ENCODE data around the gene ATP13A4. TPM values are rescaled to one million over a fixed set of nuclear protein-coding genes. Genes with fewer than 3 reads are reported as not detected.
"Not testable (repeated sequence)": the region's sequence is repeated elsewhere in the genome, so short reads cannot be mapped to it uniquely, and the experiment has no call there.

ATP13A4 gene
- total RNA-seq, 1 donor from 2014 or later, result 6.8 TPM

DNA sequence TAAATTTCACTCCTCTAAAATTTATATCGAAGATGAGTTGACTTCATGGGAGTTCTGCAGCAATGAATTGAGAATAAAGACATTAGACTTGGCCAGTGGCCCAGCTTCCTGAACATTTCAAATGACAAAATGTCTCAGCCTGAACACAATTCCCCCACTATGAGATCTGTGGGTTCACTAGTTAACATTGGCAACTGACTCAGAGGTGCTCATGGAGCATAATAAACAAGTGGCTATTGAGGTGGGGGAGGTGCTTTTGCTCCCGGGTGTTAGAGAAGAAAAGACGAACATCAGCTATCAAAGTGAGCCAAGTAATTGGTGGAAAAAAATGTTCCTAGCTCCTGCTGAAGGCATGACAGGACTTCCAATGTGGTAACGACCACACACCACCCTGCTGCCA, 6.3 kb downstream of the ATP13A4 start:
- H3K27me3 Mint-ChIP-seq, result no peaks in the 10 kb centered on the region
- TF ChIP-seq, protein P1, sequence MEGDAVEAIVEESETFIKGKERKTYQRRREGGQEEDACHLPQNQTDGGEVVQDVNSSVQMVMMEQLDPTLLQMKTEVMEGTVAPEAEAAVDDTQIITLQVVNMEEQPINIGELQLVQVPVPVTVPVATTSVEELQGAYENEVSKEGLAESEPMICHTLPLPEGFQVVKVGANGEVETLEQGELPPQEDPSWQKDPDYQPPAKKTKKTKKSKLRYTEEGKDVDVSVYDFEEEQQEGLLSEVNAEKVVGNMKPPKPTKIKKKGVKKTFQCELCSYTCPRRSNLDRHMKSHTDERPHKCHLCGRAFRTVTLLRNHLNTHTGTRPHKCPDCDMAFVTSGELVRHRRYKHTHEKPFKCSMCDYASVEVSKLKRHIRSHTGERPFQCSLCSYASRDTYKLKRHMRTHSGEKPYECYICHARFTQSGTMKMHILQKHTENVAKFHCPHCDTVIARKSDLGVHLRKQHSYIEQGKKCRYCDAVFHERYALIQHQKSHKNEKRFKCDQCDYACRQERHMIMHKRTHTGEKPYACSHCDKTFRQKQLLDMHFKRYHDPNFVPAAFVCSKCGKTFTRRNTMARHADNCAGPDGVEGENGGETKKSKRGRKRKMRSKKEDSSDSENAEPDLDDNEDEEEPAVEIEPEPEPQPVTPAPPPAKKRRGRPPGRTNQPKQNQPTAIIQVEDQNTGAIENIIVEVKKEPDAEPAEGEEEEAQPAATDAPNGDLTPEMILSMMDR (IDR thresholded peaks at IDR 0.05; ENCODE audit: unreplicated experiment), result no peak
- no peak overlapping the region for H3K27ac Mint-ChIP-seq
- H3K4me3 Mint-ChIP-seq (ENCODE audit: low read depth), result no peak overlapping the region
- H3K4me1 Mint-ChIP-seq (ENCODE audit: low read depth), result peaks cover 11% of the 10 kb centered on the region
- peaks cover 16% of the 10 kb centered on the region for H3K36me3 Mint-ChIP-seq (ENCODE audit: insufficient read depth)
- no peak for DNase-seq (ENCODE audit: low spot score, unreplicated experiment)
- peaks cover 16% of the 10 kb centered on the region for H3K9me3 Mint-ChIP-seq (ENCODE audit: low read depth)

DNA sequence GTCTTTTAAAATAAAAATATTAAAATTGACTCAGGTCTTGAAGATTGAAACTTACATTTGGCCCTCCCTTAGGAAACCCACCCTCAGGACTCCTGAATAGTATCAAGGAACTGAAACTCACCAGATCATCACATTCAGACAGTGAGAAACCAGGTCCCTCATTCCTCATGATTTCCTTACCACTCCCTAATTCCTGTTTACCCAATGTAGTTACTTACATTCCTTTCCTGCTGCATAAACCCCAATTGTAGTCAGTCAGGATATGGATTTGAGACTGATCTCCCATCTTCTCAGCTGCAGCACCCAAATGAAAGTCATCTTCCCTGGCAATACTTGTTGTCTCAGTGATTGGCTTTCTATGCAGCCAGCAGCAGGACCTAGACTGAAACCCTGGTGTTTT, 8.6 kb downstream of the ATP13A4 start:
- H3K9me3 Mint-ChIP-seq (ENCODE audit: low read depth), result peaks cover 16% of the 10 kb centered on the region
- H3K36me3 Mint-ChIP-seq (ENCODE audit: insufficient read depth), result peaks cover 19% of the 10 kb centered on the region
- DNase-seq (ENCODE audit: low spot score, unreplicated experiment), result no peak
- no peak overlapping the region for H3K27ac Mint-ChIP-seq
- no peak overlapping the region for H3K4me3 Mint-ChIP-seq (ENCODE audit: low read depth)
- peaks cover 2% of the 10 kb centered on the region for H3K4me1 Mint-ChIP-seq (ENCODE audit: low read depth)
- TF ChIP-seq, protein P1 (IDR thresholded peaks at IDR 0.05; ENCODE audit: unreplicated experiment), result no peak
- H3K27me3 Mint-ChIP-seq, result no peaks in the 10 kb centered on the region

DNA sequence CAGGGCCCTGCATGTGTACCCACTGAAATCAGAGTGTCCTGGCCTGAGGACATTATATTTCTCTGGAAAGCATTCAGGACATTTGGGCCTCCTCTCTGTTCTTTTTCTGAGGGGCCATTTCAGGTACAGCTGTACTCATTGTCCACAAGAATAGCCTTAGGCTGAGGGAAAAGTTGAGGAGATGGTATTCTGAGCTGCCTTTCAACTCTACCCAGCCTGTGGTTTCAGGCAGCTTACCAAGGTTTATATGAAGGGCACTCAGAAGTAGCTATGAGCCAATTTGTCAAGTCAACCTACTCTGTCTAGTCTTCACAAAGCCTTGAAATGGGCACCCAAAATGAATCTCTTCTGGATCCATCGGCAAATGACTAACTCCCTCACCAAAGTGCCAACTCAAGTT, 9.4 kb downstream of the ATP13A4 start:
- Mint-ChIP-seq H3K36me3 (ENCODE audit: insufficient read depth) (peaks cover 19% of the 10 kb centered on the region), H3K4me1 (ENCODE audit: low read depth) (no peaks in the 10 kb centered on the region), H3K9me3 (ENCODE audit: low read depth) (peaks cover 16% of the 10 kb centered on the region), H3K27me3 (no peaks in the 10 kb centered on the region), H3K27ac (no peak overlapping the region), H3K4me3 (ENCODE audit: low read depth) (no peak overlapping the region)
- no peak for DNase-seq (ENCODE audit: low spot score, unreplicated experiment)
- TF ChIP-seq, protein P1 (IDR thresholded peaks at IDR 0.05; ENCODE audit: unreplicated experiment), result no peak

DNA sequence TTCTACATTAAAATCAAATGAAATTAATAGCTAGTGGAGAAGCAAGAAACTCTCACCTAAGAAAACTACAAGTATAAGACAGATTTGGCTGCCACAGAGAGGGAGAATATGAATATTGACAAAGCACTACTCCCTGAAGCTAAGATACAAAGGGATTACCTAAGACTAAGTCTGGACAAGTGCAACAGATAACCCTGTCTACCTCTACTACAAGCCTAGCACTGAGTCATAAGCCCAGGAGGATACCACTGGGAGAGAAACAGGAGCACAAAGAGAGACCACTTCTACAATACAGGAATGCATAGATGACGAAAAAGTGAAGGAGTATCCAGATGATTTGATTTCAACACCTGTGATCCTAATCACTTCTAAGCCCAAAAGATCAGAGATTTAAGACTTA, 10.4 kb downstream of the ATP13A4 start:
- DNase-seq (ENCODE audit: low spot score, unreplicated experiment), result no peak
- H3K27me3 Mint-ChIP-seq, result no peaks in the 10 kb centered on the region
- TF ChIP-seq, protein P1 (IDR thresholded peaks at IDR 0.05; ENCODE audit: unreplicated experiment), result no peak
- H3K9me3 Mint-ChIP-seq (ENCODE audit: low read depth), result peaks cover 16% of the 10 kb centered on the region
- peaks cover 18% of the 10 kb centered on the region for H3K36me3 Mint-ChIP-seq (ENCODE audit: insufficient read depth)
- H3K4me1 Mint-ChIP-seq (ENCODE audit: low read depth), result no peaks in the 10 kb centered on the region
- H3K27ac Mint-ChIP-seq, result no peak overlapping the region
- no peak overlapping the region for H3K4me3 Mint-ChIP-seq (ENCODE audit: low read depth)

DNA sequence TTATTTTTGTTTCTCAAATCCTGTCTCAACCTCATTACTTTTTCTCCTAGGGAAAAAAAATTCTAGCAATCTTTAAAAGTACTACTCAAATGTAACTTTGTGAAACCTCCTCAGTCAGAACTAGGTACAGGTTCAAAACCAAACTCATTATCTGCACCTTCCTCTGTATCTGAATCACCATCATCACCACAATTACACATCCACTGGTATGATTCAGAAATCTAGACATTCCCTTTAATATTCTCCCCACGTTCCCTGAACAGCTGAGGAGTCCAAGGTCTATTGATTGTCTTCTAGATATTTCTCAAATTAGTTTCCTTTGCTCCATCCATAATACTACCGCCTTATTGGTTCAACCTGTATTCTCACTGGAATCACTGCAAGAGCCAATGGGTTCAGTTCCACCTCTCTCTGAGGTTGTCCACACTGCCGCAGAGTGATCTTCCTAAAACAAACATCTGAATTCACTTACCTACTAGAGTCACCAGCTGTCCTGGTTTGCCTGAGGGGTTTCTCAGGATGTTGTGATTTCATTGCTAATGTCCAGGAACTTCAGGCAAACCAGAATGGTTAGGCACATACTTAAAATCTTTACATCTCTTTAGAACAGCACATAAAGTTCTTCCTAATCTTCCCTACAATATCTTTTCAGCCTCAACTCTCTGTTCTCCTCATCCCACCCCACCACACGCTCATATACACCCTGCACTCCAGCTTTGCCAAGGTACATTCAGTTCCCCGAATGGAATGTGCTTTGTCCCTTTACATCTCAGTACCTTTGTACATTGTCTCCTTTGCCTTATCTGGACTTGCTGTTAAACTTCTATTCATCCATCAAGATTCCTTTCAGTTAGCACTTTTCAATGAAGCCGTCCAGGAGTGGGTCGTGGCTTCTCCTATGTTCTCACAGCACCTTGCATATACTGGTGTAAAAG, 24.2 kb downstream of the ATP13A4 start:
- no peak overlapping the region for H3K4me3 Mint-ChIP-seq (ENCODE audit: low read depth)
- no peak for DNase-seq (ENCODE audit: low spot score, unreplicated experiment)
- peaks cover 3% of the 10 kb centered on the region for H3K4me1 Mint-ChIP-seq (ENCODE audit: low read depth)
- H3K36me3 Mint-ChIP-seq (ENCODE audit: insufficient read depth), result no peaks in the 10 kb centered on the region
- H3K27me3 Mint-ChIP-seq, result no peaks in the 10 kb centered on the region
- H3K27ac Mint-ChIP-seq, result no peak overlapping the region
- TF ChIP-seq, protein P1 (IDR thresholded peaks at IDR 0.05; ENCODE audit: unreplicated experiment), result no peak
- no peaks in the 10 kb centered on the region for H3K9me3 Mint-ChIP-seq (ENCODE audit: low read depth)

DNA sequence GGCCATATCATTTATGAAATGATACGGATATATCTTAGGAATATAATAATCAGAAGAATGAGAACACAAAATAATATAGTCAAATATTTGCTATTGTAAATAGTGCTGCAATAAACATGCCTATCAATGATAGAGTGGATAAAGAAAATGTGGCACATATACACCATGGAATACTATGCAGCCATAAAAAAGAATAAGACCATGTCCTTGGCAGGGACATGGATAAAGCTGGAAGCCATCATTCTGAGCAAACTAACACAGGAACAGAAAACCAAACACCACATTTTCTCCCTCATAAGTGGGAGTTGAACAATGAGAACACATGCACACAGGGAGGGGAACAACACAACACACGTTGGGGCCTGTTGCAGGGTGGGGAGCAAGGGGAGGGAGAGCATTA, 28.6 kb downstream of the ATP13A4 start:
- not testable (repeated sequence) for H3K36me3 Mint-ChIP-seq (ENCODE audit: insufficient read depth); H3K9me3 Mint-ChIP-seq (ENCODE audit: low read depth); H3K27ac Mint-ChIP-seq; DNase-seq (ENCODE audit: low spot score, unreplicated experiment); H3K4me1 Mint-ChIP-seq (ENCODE audit: low read depth); H3K27me3 Mint-ChIP-seq; H3K4me3 Mint-ChIP-seq (ENCODE audit: low read depth)

Measured in progenitor cell of endocrine pancreas (in vitro differentiated cells).